GM21723 (cell line): Measurements from ENCODE around the gene ZNF813.
"Not testable (repeated sequence)": the region's sequence is repeated elsewhere in the genome, so short reads cannot be mapped to it uniquely, and the experiment has no call there.

Experiments used
- ATAC-seq: cut with Tn5 transposase; IDR thresholded peaks from one replicate; pipeline ENCODE4 v1.9.1; 2021; ENCODE audit warnings: mild to moderate bottlenecking, moderate library complexity; ENCODE audit not compliant: unreplicated experiment

The ZNF813 gene

DNA sequence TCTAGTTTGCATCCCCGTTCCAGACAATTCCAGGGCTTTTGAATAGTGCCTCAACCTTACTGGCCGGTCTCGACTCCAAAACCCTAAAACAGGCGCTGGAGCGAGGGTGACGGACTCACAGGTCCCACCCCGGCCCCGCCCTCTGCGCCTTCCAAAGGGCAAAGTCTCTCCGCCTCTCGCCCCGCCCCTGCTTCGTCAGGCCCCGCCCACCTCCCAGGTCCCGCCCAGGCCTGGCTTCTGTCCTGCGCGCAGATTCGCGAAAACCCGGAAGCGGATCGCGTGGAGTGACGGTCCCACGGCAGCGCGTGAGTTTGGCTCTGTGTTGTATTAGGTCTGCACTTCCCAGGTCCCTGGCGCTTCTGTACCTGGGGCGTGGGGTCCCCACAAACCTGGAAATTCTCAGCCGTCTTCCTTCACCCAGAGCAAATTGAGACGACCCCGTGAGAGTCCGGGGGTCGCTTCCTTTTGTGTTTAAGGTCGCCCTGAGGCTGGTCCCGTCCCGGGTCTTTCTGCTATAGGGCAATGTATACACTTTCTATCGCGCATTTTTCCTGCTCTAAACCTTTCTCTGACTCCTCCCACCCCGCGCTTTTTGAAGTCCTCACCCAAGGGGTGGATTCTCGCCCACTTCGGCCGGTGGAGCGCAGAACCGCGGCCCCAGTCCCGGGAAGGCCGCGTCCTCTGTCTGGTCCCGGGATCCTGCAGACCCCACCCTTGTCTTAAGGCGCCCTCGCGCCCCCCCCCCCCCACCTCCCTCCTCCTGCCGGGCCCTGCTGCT is at the start of gene ZNF813:
Gene ZNF813, plus strand, starts transcription at position 249 of the 778 bp plus-strand sequence. CDS start 16,090 bp downstream, outside the sequence.
- peak; percentile 73 for ATAC-seq

DNA sequence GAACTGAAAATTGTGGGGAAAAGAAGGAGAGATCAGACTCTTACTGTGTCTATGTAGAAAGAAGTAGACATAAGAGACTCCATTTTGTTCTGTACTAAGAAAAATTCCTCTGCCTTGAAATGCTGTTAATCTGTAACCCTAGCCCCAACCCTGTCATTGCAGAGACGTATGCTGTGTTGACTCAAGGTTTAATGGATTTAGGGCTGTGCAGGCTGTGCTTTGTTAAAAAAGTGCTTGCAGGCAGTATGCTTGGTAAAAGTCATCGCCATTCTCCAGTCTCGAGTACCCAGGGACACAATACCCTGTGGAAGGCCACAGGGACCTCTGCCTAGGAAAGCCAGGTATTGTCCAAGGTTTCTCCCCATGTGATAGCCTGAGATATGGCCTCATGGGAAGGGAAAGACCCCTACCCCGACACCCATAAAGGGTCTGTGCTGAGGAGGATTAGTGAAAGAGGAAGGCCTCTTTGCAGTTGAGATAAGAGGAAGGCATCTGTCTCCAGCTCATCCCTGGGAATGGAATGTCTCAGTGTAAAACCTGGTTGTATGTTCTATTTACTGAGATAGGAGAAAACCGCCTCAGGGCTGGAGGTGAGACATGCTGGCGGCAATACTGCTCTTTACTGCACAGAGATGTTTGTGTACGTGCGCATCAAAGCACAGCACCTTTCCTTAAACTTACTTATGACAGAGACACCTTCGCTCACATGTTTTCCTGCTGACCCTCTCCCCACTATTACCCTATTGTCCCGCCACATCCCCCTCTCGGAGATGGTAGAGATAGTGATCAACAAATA is 46.8 kb upstream of the ZNF813 start:
- not testable (repeated sequence) for ATAC-seq

DNA sequence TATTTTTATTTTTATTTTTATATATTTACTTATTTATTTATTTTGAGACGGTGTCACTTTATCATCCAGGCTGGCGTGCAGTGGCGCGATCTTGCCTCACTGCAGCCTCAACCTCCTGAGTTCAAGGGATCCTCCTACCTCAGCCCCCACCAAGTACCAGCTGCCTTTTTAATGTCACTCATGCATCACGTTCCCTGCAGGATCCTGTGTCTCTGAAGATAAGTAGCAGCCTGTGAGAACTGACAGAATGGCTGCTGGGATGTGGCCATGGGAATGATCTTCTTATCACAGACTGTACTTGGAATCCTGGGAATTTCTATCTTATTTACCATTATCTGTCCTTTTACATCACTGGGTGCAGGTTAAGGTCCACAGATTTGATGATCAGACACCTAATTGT is 45.0 kb upstream of the ZNF813 start:
- ATAC-seq, result no peak

DNA sequence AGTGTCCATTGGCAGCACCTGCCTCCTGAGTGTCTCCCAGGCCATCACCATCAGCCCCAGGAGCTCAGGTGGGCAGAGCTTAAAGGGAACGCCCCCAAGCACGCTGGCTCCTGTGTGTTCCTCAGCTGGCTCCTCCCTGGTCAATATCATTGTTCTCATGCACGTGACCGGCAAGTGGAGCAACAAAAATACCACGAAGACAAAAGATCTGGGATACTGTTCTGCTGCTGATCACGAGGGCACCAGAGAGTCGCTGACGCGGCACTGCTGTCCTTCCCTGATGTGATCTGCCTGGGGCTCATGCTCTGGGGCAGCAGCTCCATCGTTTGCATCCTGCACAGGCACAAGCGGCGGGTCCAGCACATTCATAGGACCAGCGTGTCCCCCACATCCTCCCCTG is 44.5 kb upstream of the ZNF813 start:
- ATAC-seq, result not testable (repeated sequence)

GRCh38 chr19:53423680-53424079 is 43.9 kb upstream of the ZNF813 start:
- not testable (repeated sequence) for ATAC-seq

GRCh38 chr19:53424968-53425597 is 42.5 kb upstream of the ZNF813 start:
- ATAC-seq, result no peak

GRCh38 chr19:53431399-53432087 is 36.0 kb upstream of the ZNF813 start, which contains the start of gene ZNF761:
Gene ZNF761, plus strand, starts transcription at chr19:53431984. Its CDS starts 15,285 bp downstream, at chr19:53447269.
- ATAC-seq, result peak; percentile 96

DNA sequence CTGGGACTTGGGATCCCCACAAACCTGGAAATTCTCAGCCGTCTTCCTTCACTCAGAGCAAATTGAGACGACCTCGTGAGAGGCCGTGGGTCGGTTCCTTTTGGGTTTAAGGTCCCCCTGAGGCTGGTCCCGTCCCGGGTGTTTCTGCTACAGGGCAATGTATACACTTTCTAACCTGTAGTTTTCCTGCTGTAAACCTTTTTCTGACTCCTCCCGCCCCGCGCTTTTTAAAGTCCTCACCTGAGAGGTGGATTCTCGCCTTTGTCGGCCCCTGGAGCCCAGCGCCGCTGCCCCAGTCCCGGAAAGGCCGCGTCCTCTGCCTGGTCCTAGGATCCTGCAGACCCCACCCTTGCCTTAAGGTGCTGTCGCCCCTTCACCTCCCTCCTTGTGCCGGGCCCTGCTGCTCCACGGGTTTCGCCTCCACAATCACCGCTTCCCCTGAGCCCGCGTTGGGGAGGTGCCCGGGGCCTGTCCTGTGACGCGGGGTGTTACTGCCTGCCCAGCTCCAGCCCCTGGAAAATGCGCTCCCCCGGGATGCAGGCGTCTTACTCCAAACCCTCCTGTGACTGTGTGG is 35.4 kb upstream of the ZNF813 start:
- ATAC-seq, result peak; percentile 29

- not testable (repeated sequence) for ATAC-seq
These were observed 23.7 kb upstream of the ZNF813 start for GRCh38 chr19:53443809-53444208.

DNA sequence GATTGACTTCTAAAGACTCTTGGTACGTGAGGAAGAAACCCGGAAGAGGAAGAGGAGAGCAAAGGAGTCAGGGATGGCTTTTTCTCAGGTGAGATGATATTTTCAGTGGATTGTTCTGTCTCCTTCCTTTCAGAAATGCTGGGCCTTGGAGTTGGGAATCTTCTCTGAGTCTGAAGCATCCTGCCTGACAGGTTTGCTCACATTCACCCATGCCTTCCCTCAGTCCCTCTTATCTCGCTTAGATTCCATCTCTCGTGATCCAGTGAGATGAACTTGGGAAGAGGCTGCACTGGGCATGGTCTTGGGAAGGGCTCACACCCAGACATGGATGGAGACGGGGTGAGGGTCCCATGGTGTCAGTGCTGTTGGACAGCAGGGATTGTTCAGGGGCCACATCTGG is 20.3 kb upstream of the ZNF813 start:
- ATAC-seq, result not testable (repeated sequence)

GRCh38 chr19:53455828-53456227 is 11.7 kb upstream of the ZNF813 start:
- no peak for ATAC-seq

- ATAC-seq, result not testable (repeated sequence)
These were observed 7.3 kb upstream of the ZNF813 start for GRCh38 chr19:53460131-53460721.

DNA sequence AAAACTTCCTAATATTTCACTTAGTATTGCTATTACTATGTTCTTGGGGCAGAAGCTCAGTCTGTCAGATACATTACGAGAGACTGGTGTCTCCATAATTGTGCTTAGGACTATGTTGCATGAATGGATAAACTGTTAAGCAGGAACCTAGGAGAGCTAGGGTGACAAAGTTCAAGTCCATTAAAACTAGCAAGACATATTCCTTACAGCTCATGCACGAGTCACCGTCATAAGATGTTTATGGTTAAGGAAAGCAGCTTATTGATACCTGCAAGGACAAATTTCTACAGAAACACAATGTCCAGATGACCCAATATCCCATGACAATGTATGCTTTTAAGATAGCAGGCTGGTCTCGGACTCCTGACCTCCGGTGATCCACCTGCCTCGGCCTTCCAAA is 5.7 kb upstream of the ZNF813 start:
- no peak for ATAC-seq

GRCh38 chr19:53462861-53463260 is 4.7 kb upstream of the ZNF813 start:
- no peak for ATAC-seq

DNA sequence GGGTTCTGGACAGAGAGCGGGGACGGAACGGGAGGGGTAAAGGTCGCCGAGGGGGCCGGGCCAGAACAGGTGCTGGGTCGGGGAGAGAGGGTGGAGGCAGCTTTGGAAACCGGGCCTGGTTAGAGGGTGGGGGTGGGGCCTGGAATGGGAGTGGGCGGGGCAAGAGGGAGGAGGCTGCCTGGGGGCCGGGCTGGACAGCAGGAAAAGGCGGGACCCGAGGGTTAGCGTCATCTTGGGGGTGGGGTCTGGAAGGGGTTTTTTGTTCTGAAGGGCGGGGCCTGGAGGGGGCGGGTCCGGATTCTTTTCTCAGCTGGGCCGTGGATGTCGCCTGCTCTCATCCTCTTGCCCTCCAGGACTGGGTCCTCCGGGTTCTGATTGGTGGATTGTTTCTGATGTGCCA is 4.3 kb upstream of the ZNF813 start:
- ATAC-seq, result no peak

GRCh38 chr19:53466726-53467484 is 628 bp upstream of the ZNF813 start:
- ATAC-seq, result no peak

- not testable (repeated sequence) for ATAC-seq
These were observed 1.1 kb downstream of the ZNF813 start for GRCh38 chr19:53468628-53469027.

GRCh38 chr19:53471916-53472315 is 4.4 kb downstream of the ZNF813 start:
- no peak for ATAC-seq

- ATAC-seq, result not testable (repeated sequence)
These were observed 7.3 kb downstream of the ZNF813 start for GRCh38 chr19:53474832-53475231.
